IMR-90 (cell line): ENCODE measurements around the gene NDUFA13. TPM values are rescaled to one million over a fixed set of nuclear protein-coding genes. Genes with fewer than 3 reads are reported as not detected.

ENCODE experiments used
- ATAC-seq: fragments of 200-7000 bp; cut with Tn5 transposase; 2 replicates; pipeline ENCODE4 v1.9.1; 2020; ENCODE audit warnings: low read depth, mild to moderate bottlenecking, moderate library complexity
- BruUV-seq: library from RNA; stranded (reverse); fragments of 400-500 nt; replicated peaks from 2 replicates; lab custom pipeline; 2021; lab: Mats Ljungman, UMichigan
- CTCF ChIA-PET: fragments of 300-600 bp; formaldehyde crosslinking; extraction: SDS; loops from one replicate; lab custom pipeline; 2021; ENCODE audit warnings: antibody characterized with exemption; lab: Yijun Ruan, JAX
- POLR2A ChIA-PET: fragments of 300-600 bp; sonication (Branson Sonifier 250); formaldehyde crosslinking; loops from one replicate; lab custom pipeline; 2022; ENCODE audit warnings: antibody characterized with exemption; ENCODE audit not compliant: unreplicated experiment; lab: Charles Lee
- DNase-seq: peaks from one replicate; pipeline ENCODE4 v3.0.0; 2013
- H2AFZ ChIP-seq: replicated peaks from 2 replicates; pipeline ENCODE3; 2013; ENCODE audit warnings: low read length, mild to moderate bottlenecking; ENCODE audit not compliant: poor library complexity
- H2AK5ac ChIP-seq: 2 replicates; pipeline ENCODE4 v1.6.1; 2013; ENCODE audit warnings: low read depth, low read length, inconsistent platforms
- H2AK9ac ChIP-seq: replicated peaks from 2 replicates; pipeline ENCODE3; 2013; ENCODE audit warnings: mild to moderate bottlenecking, low read depth, low read length, moderate library complexity; ENCODE audit not compliant: poor library complexity
- H2BK120ac ChIP-seq: 2 replicates; pipeline ENCODE4 v1.6.1; 2013; ENCODE audit warnings: low read depth, low read length, inconsistent platforms
- H2BK15ac ChIP-seq: 3 replicates; pipeline ENCODE4 v1.6.1; 2013; ENCODE audit warnings: low read depth, low read length, inconsistent platforms
- H2BK20ac ChIP-seq: 2 replicates; pipeline ENCODE4 v1.6.1; 2013; ENCODE audit warnings: low read depth, mild to moderate bottlenecking, inconsistent platforms, low read length, moderate library complexity
- H2BK5ac ChIP-seq: 2 replicates; pipeline ENCODE4 v1.6.1; 2013; ENCODE audit warnings: mild to moderate bottlenecking, low read depth, low read length, inconsistent platforms; ENCODE audit not compliant: poor library complexity, severe bottlenecking
- H3K14ac ChIP-seq: replicated peaks from 2 replicates; pipeline ENCODE4 v1.6.1; 2013; ENCODE audit warnings: low read depth, low read length, inconsistent platforms
- H3K18ac ChIP-seq: 2 replicates; pipeline ENCODE4 v1.6.1; 2013; ENCODE audit warnings: low read depth, low read length, control low read depth
- H3K23ac ChIP-seq: 2 replicates; pipeline ENCODE4 v1.6.1; 2013; ENCODE audit warnings: low read depth, low read length, inconsistent platforms
- H3K27ac ChIP-seq: 2 replicates; pipeline ENCODE4 v1.5.1; 2013; ENCODE audit warnings: mild to moderate bottlenecking, control low read depth, low read length; ENCODE audit not compliant: insufficient read depth
- H3K27me3 ChIP-seq: 2 replicates; pipeline ENCODE4 v1.6.1; 2013; ENCODE audit warnings: low read length; ENCODE audit not compliant: control insufficient read depth, insufficient read depth
- H3K36me3 ChIP-seq: 2 replicates; pipeline ENCODE4 v1.6.1; 2013; ENCODE audit warnings: low read length, mixed read lengths; ENCODE audit not compliant: control insufficient read depth, insufficient read depth
- H3K4ac ChIP-seq: 2 replicates; pipeline ENCODE4 v1.6.1; 2013; ENCODE audit warnings: low read depth, low read length, inconsistent platforms
- H3K4me1 ChIP-seq: 2 replicates; pipeline ENCODE4 v1.6.1; 2013; ENCODE audit warnings: low read length, mixed read lengths; ENCODE audit not compliant: control insufficient read depth, insufficient read depth
- H3K4me2 ChIP-seq: 2 replicates; pipeline ENCODE4 v1.6.1; 2013; ENCODE audit warnings: low read depth, mild to moderate bottlenecking, control low read depth, low read length, moderate library complexity
- H3K4me3 ChIP-seq: 2 replicates; pipeline ENCODE4 v1.5.1; 2013; ENCODE audit warnings: low read depth, mild to moderate bottlenecking, control low read depth, low read length, moderate library complexity; ENCODE audit not compliant: insufficient read depth
- H3K56ac ChIP-seq: 2 replicates; pipeline ENCODE4 v1.6.1; 2013; ENCODE audit warnings: low read length, inconsistent platforms; ENCODE audit not compliant: insufficient read depth; ENCODE audit errors: extremely low read depth
- H3K79me1 ChIP-seq, 2 experiments: 2 replicates each; pipeline ENCODE4 v1.6.1; 2013; ENCODE audit warnings: low read length in 2 of 2, inconsistent platforms in 1 of 2, low read depth in 1 of 2
- H3K9ac ChIP-seq: 2 replicates; pipeline ENCODE4 v1.6.1; 2013; ENCODE audit warnings: low read depth, low read length, control low read depth
- H3K9me1 ChIP-seq: 2 replicates; pipeline ENCODE4 v1.6.1; 2013; ENCODE audit warnings: low read length, inconsistent platforms; ENCODE audit not compliant: insufficient read depth
- H3K9me3 ChIP-seq: 2 replicates; pipeline ENCODE4 v1.6.1; 2013; ENCODE audit warnings: low read length; ENCODE audit not compliant: control insufficient read depth, insufficient read depth
- H4K20me1 ChIP-seq: 2 replicates; pipeline ENCODE4 v1.6.1; 2013; ENCODE audit warnings: low read length, inconsistent platforms; ENCODE audit not compliant: insufficient read depth
- H4K5ac ChIP-seq: 2 replicates; pipeline ENCODE4 v1.6.1; 2013; ENCODE audit warnings: mild to moderate bottlenecking, low read depth, low read length, control low read depth
- H4K8ac ChIP-seq, 2 experiments: 2 replicates each; pipeline ENCODE4 v1.6.1; 2013; ENCODE audit warnings: low read depth in 2 of 2, low read length in 2 of 2, control low read depth in 1 of 2, inconsistent platforms in 1 of 2
- H4K91ac ChIP-seq: 2 replicates; pipeline ENCODE4 v1.6.1; 2013; ENCODE audit warnings: low read depth, low read length, inconsistent platforms; ENCODE audit not compliant: insufficient read depth
- CEBPB ChIP-seq: IDR thresholded peaks from 2 replicates; pipeline ENCODE4 v1.6.1; 2012; ENCODE audit warnings: low read depth, low read length, improper control_type of control experiment
- CHD1 ChIP-seq: IDR thresholded peaks from 2 replicates; pipeline ENCODE4 v1.6.1; 2012; ENCODE audit warnings: low read depth, low read length, improper control_type of control experiment
- CTCF ChIP-seq: conservative IDR thresholded peaks from 2 replicates; pipeline ENCODE4 v1.5.1; 2012; ENCODE audit warnings: mild to moderate bottlenecking, low read depth, low read length, improper control_type of control experiment
- ELK1 ChIP-seq: fragments of 150-350 bp; IDR thresholded peaks from 2 replicates; pipeline ENCODE4 v1.6.1; 2016; ENCODE audit warnings: low read depth, mild to moderate bottlenecking, low read length, moderate library complexity, borderline replicate concordance
- FOS ChIP-seq: fragments of 150-350 bp; IDR thresholded peaks from 2 replicates; pipeline ENCODE4 v1.6.1; 2016; ENCODE audit warnings: low read depth, low read length
- MAFK ChIP-seq: IDR thresholded peaks from 2 replicates; pipeline ENCODE4 v1.6.1; 2012; ENCODE audit warnings: low read depth, low read length, improper control_type of control experiment
- MAZ ChIP-seq: IDR thresholded peaks from 2 replicates; pipeline ENCODE4 v1.6.1; 2012; ENCODE audit warnings: low read depth, mild to moderate bottlenecking, low read length, improper control_type of control experiment, moderate library complexity, borderline replicate concordance
- MXI1 ChIP-seq: IDR thresholded peaks from 2 replicates; pipeline ENCODE4 v1.6.1; 2012; ENCODE audit warnings: low read depth, mild to moderate bottlenecking, low read length, moderate library complexity, borderline replicate concordance
- NFE2L2 ChIP-seq: fragments of 150-350 bp; IDR thresholded peaks from 2 replicates; pipeline ENCODE4 v1.6.1; 2016; ENCODE audit warnings: low read depth, mild to moderate bottlenecking, low read length
- POLR2A ChIP-seq: IDR thresholded peaks from 2 replicates; pipeline ENCODE4 v1.6.1; 2012; ENCODE audit warnings: mild to moderate bottlenecking, low read depth, low read length
- RAD21 ChIP-seq: IDR thresholded peaks from 2 replicates; pipeline ENCODE4 v1.6.1; 2012; ENCODE audit warnings: low read length, improper control_type of control experiment
- RCOR1 ChIP-seq: IDR thresholded peaks from 2 replicates; pipeline ENCODE4 v1.6.1; 2012; ENCODE audit warnings: mild to moderate bottlenecking, low read length, improper control_type of control experiment; ENCODE audit not compliant: insufficient replicate concordance
- RFX5 ChIP-seq: IDR thresholded peaks from 2 replicates; pipeline ENCODE4 v1.8.0; 2012; ENCODE audit warnings: low read depth, mild to moderate bottlenecking, low read length, moderate library complexity
- SMC3 ChIP-seq: fragments of 150-350 bp; IDR thresholded peaks from 2 replicates; pipeline ENCODE4 v1.6.1; 2016; ENCODE audit warnings: low read depth, mild to moderate bottlenecking, antibody characterized with exemption, low read length, moderate library complexity
- WGBS, 2 experiments: methylation state at CpG; one replicate each; pipeline versions ENCODE4 v1.1.5 to v1.1.7; 2013; ENCODE audit warnings: missing lambda C conversion rate in 2 of 2; ENCODE audit not compliant: insufficient read length in 1 of 2; ENCODE audit errors: extremely low coverage in 2 of 2; 5-methylcytosine and 5-hydroxymethylcytosine counted together
- dilution Hi-C: fragments of 300-500 bp; cut with HindIII; formaldehyde crosslinking; loops from one replicate; pipeline ENCODE4 v1.14.3; 2018; ENCODE audit warnings: low sequenced_read_pairs; ENCODE audit not compliant: unreplicated experiment
- in situ Hi-C: fragments of 300-500 bp; cut with MboI; formaldehyde crosslinking; loops from 3 replicates; pipeline ENCODE4 v1.14.3; 2019; ENCODE audit warnings: low sequenced_read_pairs, inconsistent platforms, mixed read lengths
- intact Hi-C: fragments of 100-400 bp; cut with micrococcal nuclease; formaldehyde crosslinking; loops from 2 replicates; pipeline ENCODE4 v1.10.0; 2022
- polyA plus RNA-seq, 3 experiments: library from polyadenylated mRNA; depleted of rRNA; stranded (reverse); fragments of >200 nt; gene quantifications; 2 replicates each; pipeline ENCODE4 v1.2.3, GENCODE V29; 2012; ENCODE audit warnings: low replicate concordance in 1 of 3
- total RNA-seq: library from RNA; depleted of rRNA; stranded (reverse); fragments of >200 nt; gene quantifications from 2 replicates; pipeline ENCODE4 v1.2.3, GENCODE V29; 2012

The NDUFA13 gene
- total and polyA plus RNA-seq, 2 of the 4 experiments (the other 2 are of a cell fraction) = 30.6 to 667 TPM

- Histone ChIP-seq H3K4ac (no peak overlapping the region), H2AK9ac (no peak overlapping the region), H3K36me3 (peaks cover 74% of the 10 kb centered on the region), H2BK20ac (no peak overlapping the region), H3K79me1 (peaks cover 7 to 18% of the 10 kb centered on the region in 2 experiments; a peak in 3 of 4 replicates), H3K9me3 (no peaks in the 10 kb centered on the region), H3K9me1 (no peaks in the 10 kb centered on the region; the same call in 1 of the 2 replicates), H2AK5ac (no peak overlapping the region), H3K14ac (no peak overlapping the region), H3K4me1 (no peaks in the 10 kb centered on the region), H3K4me3 (no peak overlapping the region), H3K23ac (no peak overlapping the region), H4K8ac (no peak overlapping the region), H4K5ac (no peak overlapping the region), H2BK15ac (no peak overlapping the region), H3K27ac (no peak overlapping the region), H3K4me2 (no peak overlapping the region), H4K91ac (no peak overlapping the region), H2AFZ (no peak overlapping the region), H3K56ac (no peak overlapping the region), H4K20me1 (no peaks in the 10 kb centered on the region), H2BK5ac (no peak overlapping the region), H3K9ac (no peak overlapping the region), H3K27me3 (no peaks in the 10 kb centered on the region), H2BK120ac (no peak overlapping the region), H3K18ac (no peak overlapping the region)
- TF ChIP-seq FOS (no peak), MAFK (no peak), SMC3 (no peak), RCOR1 (no peak), RFX5 (no peak), ELK1 (no peak), POLR2A (no peak), NFE2L2 (no peak), CTCF (no peak), CEBPB (no peak), MXI1 (no peak), MAZ (no peak), RAD21 (no peak), CHD1 (no peak)
- 91% methylated on average over 9 of the region's 19 CpGs; no CpG with 5 or more reads in 1 of the 2 experiments for WGBS, 2 experiments
- intact Hi-C loops = no loop called here
- DNase-seq (no peak), ATAC-seq (no peak)
- in situ Hi-C loops = no loop called here
- ChIA-PET POLR2A (no interaction called here), CTCF (no interaction called here)
- dilution Hi-C loops = no loop called here
- BruUV-seq = no TSS peak
Measured at GRCh38 chr19:19502281-19502680, 13.7 kb upstream of the NDUFA13 start.
